ENCODE data around the gene SHFL. TPM values are rescaled to one million over a fixed set of nuclear protein-coding genes. Genes with fewer than 3 reads are reported as not detected.
A peak's percentile ranks its signal among the peaks of the same experiment; 100 is the strongest.

The SHFL gene
- total RNA-seq, 2 donors from 2014 or later = 18.3 to 27.9 TPM

DNA sequence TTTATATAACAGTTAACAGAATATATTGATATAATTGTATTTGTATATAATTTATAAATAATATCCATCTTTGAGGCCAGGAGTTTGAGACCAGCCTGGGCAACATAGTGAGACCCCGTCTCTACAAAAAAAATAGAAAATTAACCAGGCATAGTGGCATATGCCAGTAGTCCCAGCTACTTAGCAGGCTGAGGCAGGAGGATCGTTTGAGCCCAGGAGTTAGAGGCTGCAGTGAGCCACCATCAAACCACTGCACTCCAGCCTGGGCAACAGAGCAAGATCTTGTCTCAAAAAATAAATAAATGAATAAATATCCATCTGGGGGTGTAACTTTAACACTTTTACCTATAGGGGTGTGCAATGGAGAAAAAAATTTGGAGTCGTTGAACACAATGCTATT lies 1.3 kb upstream of the SHFL start:
- ATAC-seq = no peak
- DNase-seq = no peak
- intact Hi-C loops (cut with DNase I, micrococcal nuclease) = no loop called here

DNA sequence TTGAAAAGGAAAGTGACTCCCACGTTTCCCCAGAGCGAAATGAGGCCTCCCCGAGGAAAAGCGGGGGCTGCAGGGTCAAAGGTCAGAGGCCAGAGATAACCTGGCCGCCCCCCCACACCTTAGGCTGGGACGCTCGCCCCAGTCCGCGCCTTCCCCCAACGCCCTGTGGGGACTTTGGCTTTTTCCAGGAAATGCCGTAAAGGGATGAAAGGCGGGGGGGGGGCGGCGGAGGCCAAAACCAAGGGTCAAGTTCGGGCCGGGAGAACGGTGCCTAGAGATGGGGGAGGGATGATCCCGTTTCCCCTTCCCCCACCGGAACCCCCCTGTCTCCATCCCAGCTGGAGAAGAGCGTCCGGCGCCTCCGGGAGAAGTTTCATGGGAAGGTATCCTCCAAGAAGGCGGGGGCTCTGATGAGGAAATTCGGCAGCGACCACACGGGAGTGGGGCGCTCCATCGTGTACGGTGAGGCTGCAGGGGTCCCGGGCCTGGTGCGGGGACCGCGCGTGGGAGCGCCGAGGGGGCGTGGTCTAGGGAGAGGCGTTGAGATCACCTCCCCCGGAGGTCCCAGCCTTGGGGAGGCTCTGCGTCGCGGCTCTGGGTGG lies 575 bp downstream of the SHFL start:
- DNase-seq = peak in 1 of 2 donors; percentile 48
- intact Hi-C loops (cut with DNase I, micrococcal nuclease) = no loop called here
- ATAC-seq = peak; percentile 31

DNA sequence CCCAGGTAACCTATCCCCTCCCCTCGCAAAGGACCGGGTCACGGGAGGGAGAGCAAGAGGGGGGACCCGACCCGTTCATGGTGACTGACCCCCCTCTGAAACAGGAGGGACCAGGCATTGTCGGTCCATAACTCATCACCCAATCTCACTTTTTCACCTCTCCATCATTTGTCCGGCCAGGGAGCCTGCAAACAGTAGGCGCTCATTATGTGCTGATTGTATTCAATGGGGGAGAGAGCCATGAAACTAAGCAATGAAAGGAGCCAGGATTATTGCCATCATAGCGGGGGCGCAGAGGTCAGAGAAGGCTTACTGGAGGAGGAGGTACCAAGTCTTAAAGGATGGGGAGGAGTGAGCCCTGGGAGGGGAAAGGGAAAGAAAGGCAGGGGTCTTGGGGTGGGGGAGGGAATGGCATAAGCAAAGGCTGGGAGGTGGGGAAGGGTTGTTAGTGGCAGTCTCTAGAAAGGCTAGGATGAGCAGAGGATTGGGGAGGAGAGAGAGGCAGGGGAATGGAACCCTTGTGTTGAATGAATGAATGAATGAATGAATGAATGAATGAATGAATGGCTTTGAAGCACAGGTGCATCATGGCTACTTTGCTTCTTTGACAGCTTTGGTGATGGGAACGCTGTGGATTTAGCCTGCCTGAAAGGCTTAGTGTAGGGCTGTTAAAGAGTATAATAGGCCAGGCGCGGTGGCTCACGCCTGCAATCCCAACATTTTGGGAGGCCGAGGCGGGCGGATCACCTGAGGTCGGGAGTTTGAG lies 1.4 kb downstream of the SHFL start:
- DNase-seq (no peak), ATAC-seq (no peak)
- intact Hi-C loops (cut with DNase I, micrococcal nuclease) = no loop called here

DNA sequence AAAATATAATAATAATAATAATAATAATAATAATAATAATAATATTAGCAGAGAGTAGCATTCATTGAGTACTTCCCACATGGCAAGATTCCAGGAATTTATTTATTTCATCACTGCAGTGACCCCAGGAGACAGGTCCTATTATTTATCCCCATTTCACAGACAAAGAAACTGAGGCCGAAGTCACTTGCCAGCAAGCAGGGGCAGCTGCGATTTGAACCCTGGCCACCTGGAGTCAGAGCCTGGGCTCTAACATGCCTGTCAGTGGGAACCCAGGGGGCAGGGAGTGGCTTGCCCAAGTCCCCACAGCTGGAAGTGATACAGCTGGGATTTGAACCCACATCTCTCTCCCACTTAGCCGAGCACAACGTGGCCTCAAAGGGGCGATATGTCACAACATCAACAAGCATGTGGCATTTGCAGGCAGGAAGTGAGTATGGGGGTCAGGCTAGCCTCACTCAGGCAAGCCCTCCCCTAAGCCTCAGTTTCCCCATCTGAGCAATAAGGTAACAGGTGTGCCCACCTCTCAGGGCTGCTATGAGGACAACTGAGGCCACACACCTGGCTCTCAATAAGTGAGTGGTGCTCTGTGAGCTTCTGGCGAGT lies 2.9 kb downstream of the SHFL start:
- DNase-seq = no peak
- ATAC-seq = no peak
- intact Hi-C loops (cut with DNase I, micrococcal nuclease) = no loop called here

DNA sequence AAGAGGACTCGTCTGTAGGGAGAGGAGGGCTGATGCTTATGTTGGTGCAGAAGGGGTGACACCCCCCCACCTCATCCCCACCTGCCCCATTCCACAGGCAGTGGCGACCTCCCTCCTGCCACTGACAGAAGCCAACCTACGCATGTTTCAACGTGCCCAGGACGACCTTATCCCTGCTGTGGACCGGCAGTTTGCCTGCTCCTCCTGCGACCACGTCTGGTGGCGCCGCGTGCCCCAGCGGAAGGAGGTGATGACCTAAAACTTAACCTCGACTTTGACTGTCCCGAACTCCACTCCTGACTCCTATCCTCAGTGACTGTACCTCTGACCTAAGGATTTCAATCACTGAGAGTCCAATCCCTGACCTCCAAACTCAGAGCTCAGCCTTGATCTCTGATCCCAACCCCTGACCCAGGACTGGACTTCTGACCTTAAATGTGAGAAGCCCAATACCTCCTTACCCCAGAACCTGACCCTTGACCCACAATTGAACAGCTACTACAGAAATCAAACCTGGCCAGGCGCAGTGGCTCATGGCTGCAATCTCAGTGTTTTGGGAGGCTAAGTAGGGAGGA lies 3.8 kb downstream of the SHFL start:
- intact Hi-C loops (cut with DNase I, micrococcal nuclease) = no loop called here
- ATAC-seq = no peak
- no peak for DNase-seq

DNA sequence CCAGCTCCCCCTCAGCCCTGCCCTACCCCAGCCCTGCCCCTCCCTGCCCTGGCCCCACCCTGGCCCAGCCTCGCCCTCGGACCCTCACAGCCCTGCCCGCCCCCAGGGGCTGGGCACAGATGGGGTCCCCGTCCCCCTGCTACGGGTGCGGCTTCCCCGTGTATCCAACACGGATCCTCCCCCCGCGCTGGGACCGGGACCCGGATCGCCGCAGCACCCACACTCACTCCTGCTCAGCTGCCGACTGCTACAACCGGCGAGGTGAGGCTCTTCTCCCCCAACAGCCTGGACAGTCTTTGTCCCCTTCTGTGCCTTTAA lies 5.2 kb downstream of the SHFL start:
- intact Hi-C loops (cut with DNase I, micrococcal nuclease) = no loop called here
- ATAC-seq = no peak

DNA sequence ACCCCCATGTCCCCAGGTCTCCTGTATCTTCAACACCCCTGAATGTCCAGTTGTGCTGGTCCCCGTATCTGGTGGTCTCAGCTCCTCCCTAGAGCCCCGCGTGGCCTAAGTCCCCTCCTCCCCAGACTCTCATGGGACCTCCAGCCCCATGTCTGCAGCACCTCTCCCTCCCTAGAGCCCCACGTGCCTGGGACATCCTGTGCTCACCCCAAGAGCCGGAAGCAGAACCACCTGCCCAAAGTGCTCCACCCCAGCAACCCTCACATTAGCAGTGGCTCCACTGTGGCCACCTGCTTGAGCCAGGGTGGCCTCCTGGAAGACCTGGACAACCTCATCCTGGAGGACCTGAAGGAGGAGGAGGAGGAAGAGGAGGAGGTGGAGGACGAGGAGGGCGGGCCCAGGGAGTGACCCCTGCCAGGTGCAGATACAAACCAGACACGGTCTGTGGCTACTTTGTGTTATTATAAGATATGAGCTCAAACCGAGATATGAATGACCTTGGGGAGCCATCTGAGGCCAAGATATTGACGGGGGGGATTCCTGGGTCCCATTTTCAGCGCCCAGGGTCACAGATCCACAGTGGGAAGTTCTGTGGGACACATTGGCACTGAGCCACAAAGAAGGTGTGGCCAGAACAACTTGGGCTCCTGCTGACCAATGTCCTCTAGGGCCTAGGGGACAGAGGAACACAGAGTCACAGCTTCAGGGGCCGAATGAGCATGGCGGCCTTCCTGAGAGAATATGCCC lies 6.0 kb downstream of the SHFL start:
- intact Hi-C loops (cut with DNase I, micrococcal nuclease) = no loop called here
- ATAC-seq = no peak
- no peak for DNase-seq

More for the DNA sequence above, 5.2 kb downstream of the SHFL start:
- DNase-seq = no peak

DNA sequence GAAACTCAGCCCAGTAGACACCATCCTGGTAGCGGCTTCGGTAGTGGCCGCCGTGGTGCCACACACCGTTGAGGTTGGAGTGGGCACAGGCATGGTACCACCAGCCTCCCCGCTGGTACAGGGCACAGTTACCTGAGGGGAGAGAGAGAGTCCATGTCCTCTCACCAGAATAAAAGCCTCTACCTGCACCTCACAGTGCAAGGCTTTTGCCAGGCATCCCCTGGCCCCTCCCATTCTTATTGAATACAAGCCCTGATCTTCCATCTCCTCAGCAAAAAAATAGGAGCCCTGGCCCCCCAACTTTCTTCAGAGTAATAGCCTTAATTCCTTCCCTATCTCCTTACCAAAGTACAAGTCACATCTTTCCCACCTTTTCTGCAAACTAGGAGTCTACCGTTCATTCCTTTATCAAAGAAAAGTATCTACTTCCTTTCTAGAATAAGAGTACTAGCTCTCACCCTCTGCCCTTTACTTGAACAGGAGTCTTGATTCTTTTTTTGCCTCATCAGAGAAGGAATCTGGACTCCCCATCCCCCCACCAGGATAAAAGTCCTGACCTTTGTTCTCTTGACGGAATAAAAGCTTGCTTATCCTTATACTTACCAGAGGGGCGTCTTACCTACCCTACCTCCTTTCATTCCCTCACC lies 6.7 kb downstream of the SHFL start:
- ATAC-seq (no peak), DNase-seq (no peak)
- intact Hi-C loops (cut with DNase I, micrococcal nuclease) = no loop called here

DNA sequence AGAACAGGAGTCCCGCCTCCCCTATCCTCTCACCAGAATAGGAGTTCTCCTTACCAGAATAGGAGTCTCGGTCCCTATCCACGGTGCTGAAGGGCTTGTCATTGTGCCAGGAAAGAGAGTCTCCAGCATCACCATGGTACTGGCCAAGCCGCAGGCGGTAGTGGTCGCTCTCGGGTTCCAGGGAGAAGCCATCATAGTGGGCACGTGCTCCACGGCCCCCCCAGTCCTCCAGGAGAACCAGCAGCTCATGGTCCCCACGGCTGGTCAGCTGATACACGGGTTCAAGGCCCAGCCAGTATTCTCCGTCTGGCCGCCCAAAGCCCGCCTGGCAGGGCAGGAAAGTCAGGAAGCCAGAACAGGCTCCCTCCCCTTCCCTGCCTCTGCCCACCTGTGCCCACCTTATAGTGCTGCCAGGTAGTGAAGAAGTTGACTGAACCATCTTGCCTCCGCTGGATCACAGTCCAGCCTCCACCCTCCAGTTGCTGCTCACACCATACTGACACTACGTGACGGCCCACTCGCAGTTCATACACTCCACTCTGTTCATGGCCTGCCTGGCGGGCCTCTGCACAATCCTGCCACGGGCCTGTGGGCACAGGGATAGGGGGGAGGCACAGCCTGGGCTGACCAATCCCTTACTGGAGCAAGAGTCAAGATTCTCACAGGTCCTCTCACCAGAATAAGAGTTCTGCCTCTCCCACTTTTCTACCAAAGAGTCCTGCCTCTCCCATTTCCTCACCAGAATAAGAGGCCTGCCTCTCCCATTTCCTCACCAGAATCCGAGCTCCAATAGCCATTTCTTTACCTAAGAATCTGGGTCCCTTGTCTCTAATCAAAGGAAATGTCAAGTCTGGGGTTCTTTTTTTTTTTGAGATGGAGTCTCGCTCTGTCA lies 7.4 kb downstream of the SHFL start:
- intact Hi-C loops (cut with DNase I, micrococcal nuclease) = no loop called here
- no peak for ATAC-seq

DNA sequence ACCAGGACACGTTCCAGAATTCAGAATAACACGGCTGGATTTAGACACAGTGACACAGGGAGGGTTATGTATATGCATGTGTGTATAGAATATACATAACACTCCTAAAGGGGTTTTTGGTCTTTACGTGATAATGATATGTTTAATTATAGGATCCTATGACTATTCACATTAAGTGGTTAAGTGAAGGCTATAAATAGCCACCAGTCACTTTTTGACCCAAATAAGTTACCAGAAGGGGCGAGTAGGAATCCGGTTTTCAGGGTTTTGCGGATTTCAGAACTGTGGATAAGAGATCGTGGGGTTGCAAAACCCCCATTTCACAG lies 9.5 kb downstream of the SHFL start:
- no peak for DNase-seq
- intact Hi-C loops (cut with DNase I, micrococcal nuclease) = no loop called here
- no peak for ATAC-seq

More for the DNA sequence above, 7.4 kb downstream of the SHFL start:
- no peak for DNase-seq

DNA sequence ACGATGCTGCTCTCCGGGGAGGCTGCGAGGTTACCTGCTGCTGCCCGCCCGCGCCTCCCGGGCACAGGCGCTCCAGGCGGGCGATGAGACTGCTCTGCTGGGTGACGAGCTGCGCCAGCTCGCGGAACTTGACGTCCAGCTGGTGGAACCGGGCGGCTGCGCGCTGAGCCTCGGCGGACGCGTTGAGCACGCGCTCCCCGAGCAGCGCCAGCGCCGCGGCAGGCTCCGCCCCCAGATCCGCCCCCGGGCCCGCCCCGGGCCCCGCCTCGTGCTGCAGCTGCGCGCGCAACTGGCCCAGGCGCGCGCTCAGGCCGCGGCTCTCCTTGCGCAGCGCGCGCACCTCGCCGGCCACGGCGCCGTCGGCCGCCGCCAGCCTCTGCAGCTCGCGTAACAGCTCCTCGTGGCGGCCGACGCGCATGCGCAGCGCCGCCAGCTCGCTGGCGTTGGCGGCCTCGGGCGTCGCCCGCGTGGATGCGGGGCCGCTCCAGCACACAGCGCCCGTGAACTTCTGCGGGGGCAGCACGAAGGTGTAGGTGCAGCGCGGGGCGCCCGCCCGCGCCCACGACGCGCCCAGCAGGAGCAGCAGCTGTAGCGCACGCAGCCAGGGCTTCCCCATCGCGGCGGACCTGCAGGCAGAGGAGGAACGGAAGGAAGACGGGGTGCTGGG lies 10.0 kb downstream of the SHFL start:
- DNase-seq (peak; percentile 85 to 90), ATAC-seq (peak; percentile 92)
- intact Hi-C loops (cut with DNase I, micrococcal nuclease) = no loop called here

DNA sequence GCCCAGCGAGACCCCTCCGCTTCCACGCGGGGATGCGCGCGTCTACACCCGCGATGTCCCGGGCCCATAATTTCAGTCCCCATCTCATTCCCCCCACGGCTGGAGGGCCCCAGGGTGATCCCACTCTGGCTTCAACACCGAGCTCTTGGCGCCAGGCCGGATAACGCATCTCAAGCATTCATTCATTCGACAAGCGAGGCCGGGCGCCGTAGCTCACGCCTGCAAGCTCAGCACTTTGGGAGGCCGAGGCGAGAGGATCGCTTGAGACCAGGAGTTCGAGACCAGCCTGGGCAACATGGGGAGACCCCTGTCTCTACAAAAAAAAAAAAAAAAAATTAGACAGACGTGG lies 10.5 kb downstream of the SHFL start:
- peak in 1 of 2 donors; percentile 47 for DNase-seq
- no peak for ATAC-seq
- intact Hi-C loops (cut with DNase I, micrococcal nuclease) = no loop called here

DNA sequence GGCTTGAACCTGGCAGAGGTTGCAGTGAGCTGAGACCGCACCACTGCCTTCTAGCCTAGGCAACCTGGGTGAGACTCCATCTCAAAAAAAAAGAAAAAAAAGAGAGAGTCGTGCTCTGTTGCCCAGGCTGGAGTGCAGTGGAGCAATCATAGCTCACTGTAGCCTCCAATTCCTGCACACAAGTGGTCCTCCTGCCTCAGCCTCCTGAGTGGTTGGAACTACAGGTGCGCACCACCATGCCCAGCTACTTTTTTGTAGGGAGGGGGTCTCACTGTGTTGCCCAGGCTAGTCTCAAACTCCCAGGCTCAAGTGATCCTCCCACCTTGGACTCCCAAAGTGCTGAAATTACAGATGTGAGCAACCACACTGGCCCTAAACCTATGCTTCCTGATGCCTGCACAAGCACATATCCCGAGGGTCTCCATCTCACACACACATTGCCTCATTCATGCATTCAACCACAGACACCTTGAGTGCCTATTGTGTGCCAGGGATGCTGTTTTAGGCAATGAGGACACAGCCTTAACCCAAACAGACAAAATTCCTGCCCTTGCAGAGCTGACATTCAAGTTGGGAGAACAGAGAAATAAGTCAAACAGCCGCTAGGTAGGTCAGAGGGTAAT lies 14.2 kb downstream of the SHFL start:
- intact Hi-C loops (cut with DNase I, micrococcal nuclease) = no loop called here
- DNase-seq (no peak), ATAC-seq (no peak)

DNA sequence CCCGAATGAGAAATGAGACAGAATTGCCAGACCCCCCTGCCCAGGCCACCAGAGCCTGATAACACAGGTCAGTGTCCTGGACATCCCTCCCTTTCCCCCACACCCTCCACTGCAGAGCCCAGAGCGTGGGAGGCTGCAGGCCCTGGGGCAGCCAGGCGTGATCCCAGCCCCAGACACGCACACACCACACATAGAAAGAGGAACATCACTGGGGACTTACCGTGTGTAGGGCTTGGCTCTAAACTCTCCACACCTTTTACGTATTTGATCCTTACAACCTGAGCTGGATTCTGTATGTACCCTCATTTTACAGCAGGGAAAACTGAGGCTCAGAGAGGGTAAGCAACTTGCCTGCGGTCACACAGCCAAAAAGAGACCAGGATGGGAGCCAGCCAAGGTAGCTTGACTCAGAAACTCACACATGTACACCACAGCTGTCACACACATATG lies 16.7 kb downstream of the SHFL start:
- intact Hi-C loops (cut with DNase I, micrococcal nuclease) = no loop called here
- no peak for ATAC-seq
- DNase-seq = no peak

DNA sequence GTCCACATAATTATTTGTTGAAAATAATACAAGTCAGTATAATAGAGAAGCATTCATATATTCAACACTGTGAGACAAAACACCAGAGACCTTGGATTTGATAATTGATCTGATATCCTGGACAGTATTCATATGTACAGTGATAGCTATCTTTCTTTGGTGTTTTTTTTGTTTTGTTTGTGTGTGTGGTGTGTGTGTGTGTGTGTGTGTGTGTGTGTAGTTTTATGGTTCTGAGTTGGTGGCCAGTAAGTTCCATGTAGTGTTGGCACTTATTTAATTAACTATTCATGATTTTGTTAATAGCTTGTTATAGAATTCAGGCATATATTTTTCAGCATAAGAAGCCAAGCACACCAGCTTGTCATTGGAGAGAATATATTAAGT lies 18.0 kb downstream of the SHFL start:
- no peak for DNase-seq
- intact Hi-C loops (cut with DNase I, micrococcal nuclease) = no loop called here

DNA sequence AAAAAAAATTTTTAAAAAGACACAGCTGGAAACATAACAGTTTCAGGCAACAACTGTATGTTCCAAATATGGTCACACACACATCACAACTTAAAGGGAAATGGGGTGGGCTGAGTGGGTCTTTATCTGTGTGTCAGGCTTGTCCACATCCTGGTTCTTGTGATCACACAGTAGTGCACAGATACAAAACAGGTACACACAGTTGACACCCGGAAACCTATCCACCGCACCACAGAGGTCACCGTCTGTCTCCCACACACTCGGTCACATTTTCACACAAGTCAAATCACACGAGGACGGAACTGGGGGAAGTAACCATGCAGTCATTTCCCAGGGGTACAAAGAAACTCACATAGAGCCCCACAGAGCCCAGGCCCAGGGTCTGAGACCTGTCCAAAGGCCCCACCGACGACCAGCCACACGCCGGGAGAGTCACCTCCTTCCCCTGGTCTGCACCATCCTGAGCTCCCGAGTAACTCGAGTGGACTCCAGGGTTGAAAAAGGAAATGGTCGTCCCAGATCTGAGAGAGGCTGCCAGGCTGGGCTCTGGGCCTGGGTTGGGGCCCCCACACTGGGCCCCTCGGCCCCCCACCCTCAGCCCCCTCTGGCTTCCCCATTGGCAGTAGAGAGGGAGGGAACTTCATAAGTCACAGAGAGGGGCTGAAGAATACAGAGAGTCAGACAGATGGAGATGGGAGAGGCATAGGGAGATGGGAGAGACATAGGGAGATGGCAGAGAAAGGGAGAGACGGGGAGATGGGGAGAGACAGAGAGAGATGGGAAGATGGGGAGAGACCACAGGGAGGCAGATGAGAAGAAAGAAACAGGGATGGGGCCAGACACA lies 18.8 kb downstream of the SHFL start:
- DNase-seq = no peak
- ATAC-seq = no peak
- intact Hi-C loops (cut with DNase I, micrococcal nuclease) = no loop called here

More for the DNA sequence above, 18.0 kb downstream of the SHFL start:
- ATAC-seq = no peak
